NCI-H774 (cell line): Measurements from ENCODE around the gene POU2F2.

Experiments
- DNase-seq: peaks from one replicate; lab custom pipeline; 2025; lab: John Stamatoyannopoulos, UW

POU2F2 gene

GRCh38 chr19:42132030-42132628 lies at the start of gene POU2F2:
POU2F2 (minus strand) TSS chr19:42132446; CDS start chr19:42132411, 35 bp downstream.
- DNase-seq: no peak

DNA sequence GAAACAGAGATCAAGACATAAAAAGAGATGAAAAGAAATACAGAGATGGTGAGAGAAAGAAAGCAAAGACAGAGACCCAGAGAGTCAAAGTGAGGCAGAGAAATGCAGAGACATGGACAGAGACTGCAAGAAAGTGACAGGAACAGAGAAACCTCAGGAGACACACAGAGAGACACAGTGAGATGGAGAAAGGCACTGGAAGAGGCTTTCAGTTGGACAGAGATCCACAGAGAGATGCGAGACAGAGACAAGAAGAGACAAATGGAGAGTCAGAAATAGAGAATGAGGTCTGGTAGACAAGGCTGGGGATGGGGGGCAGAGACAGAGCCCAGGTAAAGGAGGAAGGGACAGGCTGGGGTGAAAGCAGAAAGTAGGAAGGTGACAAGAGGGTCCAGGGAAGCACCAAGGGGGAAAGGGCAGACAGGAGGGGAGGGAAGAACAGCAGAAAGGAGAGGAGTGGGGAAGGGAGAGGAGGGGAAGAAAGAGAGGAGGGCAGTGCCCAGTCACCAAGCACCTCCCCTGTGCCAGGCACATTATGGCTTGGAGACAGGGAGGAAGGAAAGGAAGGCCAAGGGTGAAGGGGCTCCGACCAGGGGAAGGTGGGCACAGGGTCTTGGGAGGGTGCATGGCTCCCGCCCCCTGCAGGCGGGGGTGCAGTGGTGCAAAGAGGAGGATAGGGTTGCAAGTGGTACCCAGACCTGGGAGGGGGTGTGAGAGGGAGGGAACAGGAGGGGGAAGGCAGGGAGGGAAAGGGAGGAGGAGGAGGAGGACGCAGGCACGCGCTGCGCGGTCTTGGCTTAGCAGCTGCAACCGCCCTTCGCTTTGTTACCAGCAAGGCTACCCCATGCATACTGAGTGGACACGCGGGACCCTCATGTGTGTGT lies 46.8 kb upstream of the POU2F2 start:
- DNase-seq: no peak

- DNase-seq: no peak
Measured at GRCh38 chr19:42177686-42178019, 45.4 kb upstream of the POU2F2 start.

DNA sequence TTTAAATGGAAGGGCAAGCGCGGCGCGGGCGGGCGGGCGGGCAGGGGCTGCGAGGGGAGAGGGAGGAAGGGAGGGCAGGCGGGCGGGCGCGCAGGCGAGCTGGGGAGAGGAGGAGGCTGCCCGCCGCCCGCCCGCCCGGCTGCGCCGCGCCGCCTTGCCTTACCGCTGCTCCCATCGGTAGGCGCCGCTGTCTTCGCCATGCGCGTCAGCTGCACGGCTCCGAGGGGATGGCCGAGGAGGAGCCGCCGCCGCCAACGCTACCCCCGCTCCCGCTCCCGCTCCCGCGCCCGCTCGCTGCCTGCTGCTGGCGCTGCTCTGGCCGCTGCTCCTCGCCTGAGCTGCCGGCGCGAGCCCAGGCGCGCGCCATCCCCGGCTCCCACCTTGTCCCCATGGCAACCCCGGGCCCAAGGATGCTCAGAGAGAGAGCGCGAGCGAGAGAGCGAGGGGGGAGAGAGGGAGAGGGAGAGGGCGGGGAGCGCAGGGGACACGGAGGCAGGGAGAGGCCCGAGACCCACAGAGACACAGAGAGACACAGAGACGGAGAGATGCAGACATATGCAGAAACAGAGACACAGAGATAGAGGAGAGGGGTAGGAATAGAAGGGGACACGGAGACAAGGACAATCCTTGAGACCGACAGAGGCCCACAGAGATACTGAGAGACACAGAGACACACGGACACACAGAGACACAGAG lies 44.9 kb upstream of the POU2F2 start:
- peak; percentile 66 for DNase-seq

- DNase-seq: peak; percentile 66
Measured at GRCh38 chr19:42176649-42176989, 44.4 kb upstream of the POU2F2 start.

GRCh38 chr19:42175952-42176648 lies 43.9 kb upstream of the POU2F2 start:
- DNase-seq: no peak

- DNase-seq: no peak
Measured at GRCh38 chr19:42174958-42175734, 42.9 kb upstream of the POU2F2 start.

GRCh38 chr19:42174188-42174587 lies 41.9 kb upstream of the POU2F2 start:
- no peak for DNase-seq

- no peak for DNase-seq
Measured at GRCh38 chr19:42173695-42174094, 41.4 kb upstream of the POU2F2 start.

GRCh38 chr19:42172261-42172660 lies 40.0 kb upstream of the POU2F2 start:
- DNase-seq: peak; percentile 5

- DNase-seq: no peak
Measured at GRCh38 chr19:42170715-42171114, 38.5 kb upstream of the POU2F2 start.

DNA sequence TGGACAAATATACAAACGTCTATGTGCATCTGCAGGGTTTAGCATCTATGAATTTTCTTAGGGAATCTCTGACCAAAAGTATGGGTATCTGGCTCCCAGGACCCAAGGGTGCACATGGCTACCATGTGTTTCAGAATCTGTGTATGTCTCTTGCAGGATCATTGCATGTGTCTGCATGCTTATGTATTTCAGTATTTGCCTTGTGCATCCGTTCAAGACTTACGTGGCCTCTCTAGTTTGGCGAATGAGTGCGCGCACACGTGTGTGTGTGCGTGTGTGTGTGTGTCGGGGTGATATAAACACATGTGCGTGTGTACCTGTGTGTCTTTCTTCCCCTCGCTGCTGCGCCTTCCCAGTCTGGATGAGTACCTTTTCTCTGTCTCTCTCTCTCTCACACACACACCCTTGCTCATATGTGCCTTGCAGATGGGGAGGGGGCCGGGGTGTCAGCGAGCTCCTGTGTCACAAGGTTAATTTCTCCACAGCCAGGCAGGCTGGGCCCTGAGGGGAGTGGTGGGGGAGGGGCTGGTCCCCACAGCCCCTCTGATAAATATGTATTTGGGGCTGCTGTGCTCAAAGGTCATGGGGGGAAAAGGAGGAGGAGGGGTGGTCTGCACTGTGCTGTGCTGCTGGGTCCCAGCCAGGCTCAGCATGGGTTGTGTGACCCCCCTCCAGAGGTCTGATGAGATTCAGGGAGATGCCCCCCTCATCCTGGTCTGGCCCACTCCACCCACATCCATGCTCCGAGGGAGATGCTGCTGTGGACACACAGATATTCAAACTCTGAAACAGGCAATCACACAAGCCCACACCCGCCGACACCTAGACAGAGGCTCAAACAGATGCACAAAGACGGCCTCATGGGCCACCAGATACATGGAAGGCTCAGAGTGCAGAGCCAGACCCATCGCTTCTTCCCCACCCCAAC lies 37.5 kb upstream of the POU2F2 start:
- no peak for DNase-seq

- no peak for DNase-seq
Measured at GRCh38 chr19:42168206-42168605, 36.0 kb upstream of the POU2F2 start.

DNA sequence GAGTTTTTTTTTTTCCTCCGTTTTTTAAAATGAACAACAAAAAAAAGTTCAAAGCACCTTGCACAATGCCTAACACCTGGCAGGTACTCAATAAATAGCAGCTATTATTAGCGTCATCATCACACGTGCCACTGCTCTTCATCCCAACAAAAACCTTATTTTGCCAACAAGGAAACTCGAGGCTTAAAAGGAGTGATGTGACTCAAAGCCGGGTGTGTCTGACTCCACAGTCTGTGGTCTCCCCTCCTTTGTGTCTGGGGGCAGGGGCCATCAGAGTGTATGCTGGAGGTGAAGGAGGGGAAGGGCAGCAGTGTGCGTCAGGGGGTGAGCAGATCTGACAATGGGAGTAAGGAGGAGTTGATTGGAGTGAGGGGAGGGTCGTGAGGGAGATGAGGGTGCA lies 34.1 kb upstream of the POU2F2 start:
- DNase-seq: no peak

- DNase-seq: no peak
Measured at GRCh38 chr19:42165146-42165545, 32.9 kb upstream of the POU2F2 start.

DNA sequence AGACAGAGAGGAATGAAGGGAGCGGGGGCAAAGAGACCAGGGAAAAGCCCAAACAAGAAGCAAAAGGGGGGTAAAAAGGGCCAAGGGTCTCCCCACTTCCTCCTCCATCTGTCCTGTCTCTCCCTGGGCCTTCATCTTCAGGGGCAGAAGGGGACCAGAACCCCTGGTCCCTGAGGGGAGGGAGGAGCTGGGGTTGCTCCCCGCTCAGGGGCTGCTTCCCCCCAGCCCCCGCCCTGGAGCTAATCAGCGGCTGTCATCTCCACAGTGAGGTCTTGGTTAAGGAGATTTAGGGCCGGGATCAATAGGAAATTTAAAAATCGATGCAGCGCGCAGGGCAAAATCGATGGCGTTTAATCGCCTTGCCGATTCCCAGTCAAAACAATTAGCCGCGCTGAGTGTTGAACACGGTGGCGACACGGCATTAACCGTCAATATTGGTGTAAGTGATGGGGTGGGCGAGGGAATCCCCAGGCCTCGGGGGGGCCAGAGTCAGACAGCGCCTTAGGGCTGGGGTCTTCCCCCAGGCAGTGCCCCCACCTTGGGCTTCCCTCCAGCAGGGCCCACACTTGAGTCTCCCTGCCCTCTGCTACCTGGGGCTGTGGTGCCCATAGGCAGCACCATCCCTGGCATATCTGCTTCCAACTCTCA lies 29.5 kb upstream of the POU2F2 start:
- no peak for DNase-seq

- DNase-seq: no peak
Measured at GRCh38 chr19:42159942-42160341, 27.7 kb upstream of the POU2F2 start.

DNA sequence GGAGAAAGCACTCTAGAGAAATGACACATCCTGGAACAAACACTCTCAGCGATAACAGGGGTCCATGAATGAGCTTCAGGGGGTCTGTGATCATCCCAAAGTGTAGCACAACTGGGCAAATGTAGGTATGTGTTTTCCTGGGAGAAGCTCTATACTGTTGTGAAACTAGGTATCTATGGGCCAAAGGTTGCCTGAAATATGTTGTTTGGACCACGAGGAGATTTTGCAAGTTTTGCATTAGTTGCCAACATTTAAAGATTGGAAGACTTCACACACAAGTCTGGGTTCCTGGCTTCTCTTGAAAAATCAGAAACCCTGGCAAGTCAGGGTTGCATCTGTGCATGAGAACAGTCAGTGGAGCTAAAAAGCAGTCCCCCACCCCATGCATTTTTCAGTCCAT lies 26.7 kb upstream of the POU2F2 start:
- DNase-seq: no peak

GRCh38 chr19:42156571-42156970 lies 24.3 kb upstream of the POU2F2 start:
- no peak for DNase-seq

- no peak for DNase-seq
Measured at GRCh38 chr19:42155796-42156195, 23.6 kb upstream of the POU2F2 start.
